ENCODE data around the gene ATXN2. TPM values are rescaled to one million over a fixed set of nuclear protein-coding genes. Genes with fewer than 3 reads are reported as not detected.
A peak's percentile ranks its signal among the peaks of the same experiment; 100 is the strongest.

Gene ATXN2
- total and polyA plus RNA-seq, 9 of the 15 experiments (the other 6 are each of a cell fraction or from before 2014, with no cell fraction given): 16.8 to 67.8 (median 29.3) TPM

DNA sequence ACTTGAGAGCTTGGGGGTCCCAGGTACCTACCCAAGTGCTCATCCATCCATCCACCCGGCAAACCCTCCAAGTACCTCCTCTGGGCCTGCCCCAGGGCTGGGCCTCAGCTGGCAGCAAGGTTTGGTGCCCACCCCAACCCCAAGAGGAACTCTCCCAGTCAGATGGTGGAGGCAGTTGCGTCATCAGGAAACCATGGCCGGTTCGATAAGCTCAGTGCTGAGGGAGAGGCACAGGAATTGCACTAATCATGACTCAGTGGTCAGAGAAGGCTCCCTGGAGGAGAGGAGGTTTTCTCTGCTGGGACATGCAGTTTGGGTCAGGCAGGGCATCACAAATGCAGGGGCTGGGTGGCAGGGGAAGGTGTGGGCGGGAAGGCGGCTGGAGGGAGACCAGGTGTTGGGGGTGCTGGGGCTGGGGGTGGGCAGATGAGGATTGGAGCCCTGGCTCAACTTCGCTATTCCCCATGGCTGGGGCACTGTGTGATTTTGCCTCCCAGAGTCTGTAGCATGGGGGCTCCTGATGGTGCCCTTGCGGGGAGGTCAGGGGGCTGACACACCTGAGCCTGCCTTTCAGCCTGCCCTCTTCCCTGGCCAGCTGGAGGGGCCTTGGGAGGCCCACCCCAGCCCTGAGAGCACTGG, 161.2 kb downstream of the ATXN2 start (continued):
- peak; percentile 48; the same call in 1 of the 2 replicates for TF ChIP-seq JUN (IDR thresholded peaks at IDR 0.05; ENCODE audit: borderline replicate concordance, low read depth, low read length)
- no peak for TF ChIP-seq JUN (CRISPR knock-in tag; IDR thresholded peaks at IDR 0.05; ENCODE audit: borderline replicate concordance)
- TF ChIP-seq ETV1 (tag; conservative IDR thresholded peaks at IDR 0.05; ENCODE audit: low read depth): 0 out of 2 replicates have a peak, but pooled peaks have one; percentile 14
- TF ChIP-seq CHCHD3 (CRISPR knock-in tag; IDR thresholded peaks at IDR 0.05): no peak
- 0 out of 2 replicates have a peak, but pooled peaks have one; percentile 18 for TF ChIP-seq MTA2 (IDR thresholded peaks at IDR 0.05; ENCODE audit: low read depth)
- peak; percentile 49; the same call in 1 of the 2 replicates for TF ChIP-seq EGR1 (conservative IDR thresholded peaks at IDR 0.05)
- no peak for TF ChIP-seq ZSCAN32 (CRISPR knock-in tag; IDR thresholded peaks at IDR 0.05)
- no peak for TF ChIP-seq ZC3H4 (CRISPR knock-in tag; IDR thresholded peaks at IDR 0.05; ENCODE audit: borderline replicate concordance)
- TF ChIP-seq CBFA2T3 (IDR thresholded peaks at IDR 0.05): peak; percentile 61; the same call in 1 of the 2 replicates
- no peak for TF ChIP-seq ZNF717 (CRISPR knock-in tag; IDR thresholded peaks at IDR 0.05)
- TF ChIP-seq, protein P1, sequence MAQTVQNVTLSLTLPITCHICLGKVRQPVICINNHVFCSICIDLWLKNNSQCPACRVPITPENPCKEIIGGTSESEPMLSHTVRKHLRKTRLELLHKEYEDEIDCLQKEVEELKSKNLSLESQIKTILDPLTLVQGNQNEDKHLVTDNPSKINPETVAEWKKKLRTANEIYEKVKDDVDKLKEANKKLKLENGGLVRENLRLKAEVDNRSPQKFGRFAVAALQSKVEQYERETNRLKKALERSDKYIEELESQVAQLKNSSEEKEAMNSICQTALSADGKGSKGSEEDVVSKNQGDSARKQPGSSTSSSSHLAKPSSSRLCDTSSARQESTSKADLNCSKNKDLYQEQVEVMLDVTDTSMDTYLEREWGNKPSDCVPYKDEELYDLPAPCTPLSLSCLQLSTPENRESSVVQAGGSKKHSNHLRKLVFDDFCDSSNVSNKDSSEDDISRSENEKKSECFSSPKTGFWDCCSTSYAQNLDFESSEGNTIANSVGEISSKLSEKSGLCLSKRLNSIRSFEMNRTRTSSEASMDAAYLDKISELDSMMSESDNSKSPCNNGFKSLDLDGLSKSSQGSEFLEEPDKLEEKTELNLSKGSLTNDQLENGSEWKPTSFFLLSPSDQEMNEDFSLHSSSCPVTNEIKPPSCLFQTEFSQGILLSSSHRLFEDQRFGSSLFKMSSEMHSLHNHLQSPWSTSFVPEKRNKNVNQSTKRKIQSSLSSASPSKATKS (CRISPR knock-in tag; IDR thresholded peaks at IDR 0.05): no peak
- TF ChIP-seq, protein P2, sequence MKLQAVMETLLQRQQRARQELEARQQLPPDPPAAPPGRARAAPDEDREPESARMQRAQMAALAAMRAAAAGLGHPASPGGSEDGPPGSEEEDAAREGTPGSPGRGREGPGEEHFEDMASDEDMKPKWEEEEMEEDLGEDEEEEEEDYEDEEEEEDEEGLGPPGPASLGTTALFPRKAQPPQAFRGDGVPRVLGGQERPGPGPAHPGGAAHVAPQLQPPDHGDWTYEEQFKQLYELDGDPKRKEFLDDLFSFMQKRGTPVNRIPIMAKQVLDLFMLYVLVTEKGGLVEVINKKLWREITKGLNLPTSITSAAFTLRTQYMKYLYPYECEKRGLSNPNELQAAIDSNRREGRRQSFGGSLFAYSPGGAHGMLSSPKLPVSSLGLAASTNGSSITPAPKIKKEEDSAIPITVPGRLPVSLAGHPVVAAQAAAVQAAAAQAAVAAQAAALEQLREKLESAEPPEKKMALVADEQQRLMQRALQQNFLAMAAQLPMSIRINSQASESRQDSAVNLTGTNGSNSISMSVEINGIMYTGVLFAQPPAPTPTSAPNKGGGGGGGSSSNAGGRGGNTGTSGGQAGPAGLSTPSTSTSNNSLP (IDR thresholded peaks at IDR 0.05; ENCODE audit: borderline replicate concordance, low read depth, low read length): no peak
- no peak for TF ChIP-seq MTA1 (IDR thresholded peaks at IDR 0.05; ENCODE audit: borderline replicate concordance)
- TF ChIP-seq TCF7L2 (IDR thresholded peaks at IDR 0.05; ENCODE audit: low read depth, low read length): no peak
- TF ChIP-seq ATF1 (CRISPR knock-in tag; IDR thresholded peaks at IDR 0.05): no peak
- peak; percentile 74 for TF ChIP-seq ATF1 (tag; IDR thresholded peaks at IDR 0.05)
- no peak for TF ChIP-seq PURB (CRISPR knock-in tag; IDR thresholded peaks at IDR 0.05; ENCODE audit: low read depth)
- TF ChIP-seq PHB2 (IDR thresholded peaks at IDR 0.05; ENCODE audit: low read depth): no peak
- TF ChIP-seq SIN3A (IDR thresholded peaks at IDR 0.05; ENCODE audit: borderline replicate concordance in 2 of 2, control insufficient read depth in 1 of 2, low read depth in 2 of 2, low read length in 2 of 2): no peak
- TF ChIP-seq TAL1 (IDR thresholded peaks at IDR 0.05): peak; percentile 45
- TF ChIP-seq GABPB1 (CRISPR knock-in tag; IDR thresholded peaks at IDR 0.05): 0 out of 2 replicates have a peak, but pooled peaks have one; percentile 38
- TF ChIP-seq PTRF (tag; IDR thresholded peaks at IDR 0.05): no peak
- no peak for TF ChIP-seq PHF20 (IDR thresholded peaks at IDR 0.05; ENCODE audit: partially characterized antibody)
- no peak for TF ChIP-seq ZNF436 (CRISPR knock-in tag; IDR thresholded peaks at IDR 0.05)
- no peak for TF ChIP-seq IRF2 (CRISPR knock-in tag; IDR thresholded peaks at IDR 0.05)

Measured in K562 (cell line).